ENCODE results near the gene CCDC188.

DNA sequence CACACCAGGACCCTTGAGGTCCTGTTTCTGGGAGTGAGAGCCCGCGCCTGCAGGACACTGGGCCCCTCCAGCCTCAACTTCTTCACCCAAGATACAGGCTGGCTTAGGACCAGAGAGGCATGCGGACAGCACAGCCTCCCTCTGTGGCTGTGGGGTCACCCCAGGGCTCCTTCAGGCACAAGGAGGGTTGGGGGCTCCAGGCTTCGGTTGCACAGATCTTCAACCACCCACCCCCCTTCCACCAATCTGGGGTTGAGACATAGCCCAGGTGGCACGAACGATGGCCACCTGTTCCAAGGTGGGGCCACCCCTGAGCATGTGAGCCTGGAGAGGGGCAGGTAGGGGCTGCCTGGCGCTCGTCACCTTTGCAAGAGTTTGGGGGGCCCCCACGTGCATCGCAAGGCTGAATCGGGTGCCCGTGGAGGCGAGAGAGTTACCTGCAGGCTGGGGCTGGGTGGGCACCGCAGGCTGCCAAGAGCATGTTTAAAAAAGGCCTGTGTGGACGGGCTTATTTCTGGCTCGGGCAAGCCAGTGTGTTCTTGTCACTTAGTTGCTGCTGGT lies 18.1 kb downstream of the CCDC188 start:
- TF ChIP-seq EZH2 (IDR thresholded peaks at IDR 0.05): no peak
- no peak for TF ChIP-seq POLR2AphosphoS5 (IDR thresholded peaks at IDR 0.05; ENCODE audit: borderline replicate concordance, low read depth, low read length)
- no peak for TF ChIP-seq FOXP2 (optimal IDR thresholded peaks at IDR 0.05; ENCODE audit: control extremely low read depth, extremely low read length, insufficient read depth)
